Measurements from ENCODE around the gene OR13C3.
"Not testable (repeated sequence)": the region's sequence is repeated elsewhere in the genome, so short reads cannot be mapped to it uniquely, and the experiment has no call there.

The OR13C3 gene

DNA sequence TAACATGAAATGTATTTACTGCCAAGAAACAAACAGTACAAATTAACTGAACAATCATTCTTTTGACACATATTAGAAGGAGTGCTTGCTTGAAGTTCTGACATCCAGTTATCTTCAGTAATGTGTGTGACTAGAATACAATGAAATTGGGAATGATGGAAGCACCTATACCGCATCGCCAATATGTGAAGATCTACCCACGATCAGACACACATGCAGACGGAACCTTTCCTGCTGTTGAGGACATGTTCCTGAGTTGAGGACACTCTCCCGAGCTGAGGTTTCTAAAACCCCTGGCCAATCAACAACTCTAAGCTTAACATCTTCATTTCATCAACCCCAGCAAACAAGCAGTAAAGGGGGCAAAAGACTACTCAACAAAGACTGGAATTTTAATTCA is at the start of gene OR13C3:
OR13C3 (minus strand) TSS at position 101 of the 400 bp plus-strand sequence. CDS start 133 bp downstream, outside the sequence.
- no peak for DNase-seq (ENCODE audit: low read depth)

DNA sequence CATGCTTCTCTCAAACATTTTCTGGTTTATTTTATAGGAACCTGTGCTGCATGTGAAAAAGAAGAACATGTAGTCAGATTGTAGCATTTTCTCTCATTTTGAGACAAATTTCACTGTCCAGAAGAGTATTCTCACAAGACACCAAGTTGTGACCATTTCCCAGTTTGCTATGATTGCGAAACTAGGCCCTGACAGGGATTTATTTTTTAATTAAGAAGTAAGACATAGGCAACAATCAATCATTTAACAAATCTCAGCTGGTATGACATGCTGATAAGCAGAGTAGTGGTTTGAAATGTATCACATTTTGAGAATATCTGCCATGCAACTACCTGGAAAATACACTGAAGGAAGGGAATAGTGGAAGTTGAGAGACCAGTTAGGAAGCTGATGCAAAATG is 43.9 kb upstream of the OR13C3 start:
- DNase-seq (ENCODE audit: low read depth), result no peak

DNA sequence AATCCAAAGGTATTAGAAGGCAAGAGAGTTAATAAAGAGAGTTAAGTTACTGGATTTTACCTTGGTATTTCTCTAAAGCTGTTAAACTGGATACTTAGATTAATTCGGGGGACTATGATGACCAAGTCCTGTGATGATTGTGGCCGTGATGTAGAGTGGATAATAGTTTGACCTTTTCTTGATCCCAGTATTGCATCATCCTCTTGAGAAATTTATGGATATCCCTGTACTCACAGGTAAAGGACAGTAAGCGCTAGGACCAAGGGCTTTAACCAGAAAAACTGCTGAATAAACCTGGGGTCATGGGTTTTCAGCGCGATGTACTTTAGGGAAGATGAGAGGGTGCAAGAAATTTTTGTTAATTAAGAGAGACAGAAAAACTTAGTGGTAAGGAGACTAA is 40.6 kb upstream of the OR13C3 start:
- no peak for DNase-seq (ENCODE audit: low read depth)

DNA sequence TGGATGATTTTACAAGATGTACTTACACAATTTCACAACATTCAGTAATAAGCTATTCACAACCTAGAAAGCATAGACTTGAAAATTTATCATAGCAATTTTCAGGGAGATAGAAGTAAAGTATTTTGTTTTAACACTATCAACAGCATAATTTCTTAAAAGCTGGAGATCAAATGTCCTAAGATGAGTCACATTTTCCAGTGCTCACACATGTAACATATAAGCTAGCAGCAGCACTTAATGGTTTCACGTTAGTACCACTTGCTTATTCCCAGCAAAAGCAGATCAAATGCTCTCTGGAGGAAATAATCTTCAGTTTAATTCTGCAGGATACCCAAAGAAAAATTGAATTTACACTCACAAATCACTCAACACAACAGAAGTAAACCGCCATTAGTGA is 38.8 kb upstream of the OR13C3 start:
- DNase-seq (ENCODE audit: low read depth), result no peak

DNA sequence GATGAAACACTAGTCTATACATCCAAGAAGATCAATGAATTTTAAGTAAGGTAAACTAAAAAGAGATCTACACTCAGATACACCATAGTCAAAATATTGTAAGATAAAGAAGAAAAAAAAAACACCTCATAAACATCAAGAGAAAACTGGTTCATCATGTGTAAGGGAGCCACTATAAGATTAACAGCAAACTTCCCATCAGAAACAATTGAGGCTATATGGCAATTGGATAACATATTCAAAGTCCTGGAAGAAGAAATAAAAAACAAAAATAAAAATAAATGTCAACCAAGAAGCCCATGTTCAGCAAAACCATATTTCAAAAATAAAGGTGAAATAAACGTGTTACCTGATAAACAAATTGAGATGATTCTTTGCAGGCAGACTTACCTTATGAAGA is 36.0 kb upstream of the OR13C3 start:
- no peak for DNase-seq (ENCODE audit: low read depth)

DNA sequence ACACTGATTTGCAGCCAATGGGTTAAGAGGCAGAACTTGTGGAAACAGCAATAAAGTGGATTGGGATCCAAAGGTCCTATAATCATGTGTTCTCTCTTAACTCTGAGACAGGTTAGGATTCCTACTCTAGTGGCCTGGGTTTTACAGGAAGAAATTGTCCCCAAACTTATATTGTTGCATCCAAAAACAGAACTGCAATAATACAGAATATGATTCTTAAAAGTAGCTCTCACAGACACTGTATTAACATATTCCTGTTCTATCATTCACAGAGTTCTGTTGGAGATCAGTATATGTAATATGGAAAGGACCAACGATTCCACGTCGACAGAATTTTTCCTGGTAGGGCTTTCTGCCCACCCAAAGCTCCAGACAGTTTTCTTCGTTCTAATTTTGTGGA is 32.2 kb upstream of the OR13C3 start, which contains the start of gene OR13C8:
OR13C8 (plus strand) TSS at position 301 of the 400 bp plus-strand sequence; CDS start at position 301, 0 bp downstream.
- DNase-seq (ENCODE audit: low read depth), result no peak

DNA sequence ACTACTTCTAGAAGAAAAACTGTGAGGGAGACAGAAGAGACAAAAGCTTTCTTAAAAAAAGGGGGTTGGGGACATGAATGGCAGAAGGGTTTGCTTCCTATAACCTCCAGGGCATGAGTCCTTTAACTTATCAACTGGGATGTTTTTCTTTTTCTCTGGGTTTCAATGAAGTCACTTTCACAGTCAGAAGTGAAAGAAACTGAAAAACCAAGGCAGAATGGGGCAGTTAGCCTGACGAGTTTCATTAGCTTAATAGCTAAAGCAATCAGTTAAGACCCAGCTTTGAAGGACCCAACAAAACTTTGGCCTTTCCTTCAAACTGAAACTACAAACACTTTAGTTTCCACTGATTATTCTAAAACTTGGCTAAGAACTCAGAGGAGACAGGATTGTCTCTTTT is 27.7 kb upstream of the OR13C3 start:
- DNase-seq (ENCODE audit: low read depth), result no peak

DNA sequence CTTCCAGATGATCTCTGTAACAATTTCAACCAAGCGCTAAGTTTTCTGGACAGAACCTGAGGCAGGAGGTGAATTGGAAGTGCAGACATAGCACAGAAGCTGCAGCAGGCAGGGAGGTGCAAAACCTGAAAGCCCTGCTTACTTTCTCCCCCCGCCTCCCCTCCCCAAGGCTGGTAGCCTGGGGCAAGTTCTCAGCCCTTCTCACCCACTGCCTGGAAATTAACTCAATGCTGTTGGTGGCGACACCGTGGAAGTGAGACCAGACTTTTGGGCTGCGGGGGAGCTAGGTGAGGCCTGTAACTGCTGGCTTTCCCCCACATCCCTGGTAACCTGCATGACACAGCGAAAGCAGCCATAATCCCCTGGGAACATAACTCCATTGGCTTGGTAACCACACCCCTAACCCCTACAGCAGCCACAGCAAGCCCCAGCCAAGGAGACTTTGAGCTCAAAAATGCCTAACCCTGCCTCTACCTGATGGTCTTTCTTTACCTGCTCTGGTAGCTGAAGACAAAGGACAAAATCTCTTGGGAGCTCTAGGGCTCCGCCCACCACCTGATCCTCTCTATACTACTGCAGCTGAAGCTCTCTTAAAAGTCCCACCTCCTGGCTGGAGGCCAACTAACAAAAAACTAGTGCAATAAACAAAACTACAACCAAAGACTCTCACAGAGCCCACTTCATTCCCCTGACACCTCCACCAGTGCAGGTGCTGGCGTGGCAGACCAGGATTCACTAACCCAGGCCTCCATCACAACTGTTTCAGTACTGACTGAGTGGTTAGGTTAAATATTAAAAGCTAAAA is 20.4 kb upstream of the OR13C3 start:
- no peak for DNase-seq (ENCODE audit: low read depth)

DNA sequence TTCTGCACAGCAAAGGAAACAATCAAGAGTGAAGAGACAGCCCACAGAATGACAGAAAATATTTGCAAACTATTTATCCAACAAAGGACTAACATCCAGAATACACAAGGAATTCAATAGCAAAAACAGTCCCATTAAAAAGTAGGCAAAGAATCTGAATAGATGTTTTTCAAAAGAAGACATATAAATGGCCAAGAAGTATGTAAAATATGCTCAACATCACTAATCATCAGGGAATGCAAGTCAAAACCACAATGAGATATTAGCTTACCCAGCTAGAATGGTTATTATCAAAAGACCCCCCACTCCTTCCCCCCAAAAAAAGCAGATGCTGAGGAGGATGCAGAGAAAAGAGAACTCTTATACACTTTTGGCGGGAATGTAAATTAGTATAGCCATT is 18.9 kb upstream of the OR13C3 start:
- no peak for DNase-seq (ENCODE audit: low read depth)

DNA sequence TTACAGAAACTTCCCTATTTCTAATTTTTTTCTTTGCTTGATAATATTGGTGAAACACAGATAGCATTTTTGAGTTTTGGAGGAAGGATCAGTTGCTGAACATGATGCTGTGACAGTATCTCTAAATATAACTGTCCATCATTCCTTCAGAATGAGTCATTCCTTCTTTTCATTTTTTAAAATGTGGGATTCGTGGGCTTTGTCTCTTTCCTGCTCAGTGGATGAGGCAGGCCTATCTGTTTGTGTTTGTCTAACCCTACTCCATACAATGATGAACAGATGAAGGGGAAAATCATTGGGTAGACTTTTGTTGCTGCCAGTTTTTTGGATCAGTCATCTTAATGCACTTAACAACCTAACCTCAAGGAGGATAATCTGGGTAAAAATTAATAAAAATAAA is 16.6 kb upstream of the OR13C3 start:
- no peak for DNase-seq (ENCODE audit: low read depth)

DNA sequence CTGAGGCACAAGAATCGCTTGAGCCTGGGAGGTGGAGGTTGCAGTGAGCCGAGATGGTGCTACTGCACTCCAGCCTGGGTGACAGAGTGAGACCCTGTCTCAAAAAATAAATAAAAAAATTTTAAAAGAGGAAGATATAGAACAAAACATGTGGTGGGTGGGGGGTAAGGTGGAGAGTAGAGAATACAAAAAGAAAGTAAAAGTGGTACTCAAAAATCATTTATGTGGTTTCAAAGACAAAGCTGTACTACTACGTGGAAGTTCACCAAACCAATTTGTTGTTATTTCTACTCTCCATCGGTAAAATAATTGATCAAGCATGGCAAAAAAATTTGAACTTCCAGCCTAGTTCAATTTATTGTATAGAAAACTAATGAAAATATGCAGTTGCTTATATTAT is 8.0 kb upstream of the OR13C3 start:
- no peak for DNase-seq (ENCODE audit: low read depth)

DNA sequence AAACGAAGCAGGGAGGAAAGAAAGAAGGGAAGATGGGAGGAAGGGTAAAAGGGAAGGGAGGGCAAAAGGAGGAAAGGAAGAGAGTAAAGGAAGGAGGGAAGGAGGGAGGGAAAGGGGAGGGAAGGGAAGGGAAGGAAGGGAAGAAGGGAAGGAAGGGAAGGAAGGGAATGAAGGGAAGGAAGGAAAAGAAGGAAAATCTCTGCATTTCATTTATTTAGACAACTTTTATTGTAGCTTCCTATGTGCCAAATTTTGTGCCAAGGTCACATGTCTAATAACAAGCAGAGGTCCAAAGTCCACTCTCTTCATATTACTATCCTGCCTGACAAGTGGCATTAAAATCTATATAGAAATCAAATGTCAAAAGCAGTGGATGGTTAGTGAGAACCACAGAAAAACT is 2.6 kb upstream of the OR13C3 start:
- DNase-seq (ENCODE audit: low read depth), result no peak

DNA sequence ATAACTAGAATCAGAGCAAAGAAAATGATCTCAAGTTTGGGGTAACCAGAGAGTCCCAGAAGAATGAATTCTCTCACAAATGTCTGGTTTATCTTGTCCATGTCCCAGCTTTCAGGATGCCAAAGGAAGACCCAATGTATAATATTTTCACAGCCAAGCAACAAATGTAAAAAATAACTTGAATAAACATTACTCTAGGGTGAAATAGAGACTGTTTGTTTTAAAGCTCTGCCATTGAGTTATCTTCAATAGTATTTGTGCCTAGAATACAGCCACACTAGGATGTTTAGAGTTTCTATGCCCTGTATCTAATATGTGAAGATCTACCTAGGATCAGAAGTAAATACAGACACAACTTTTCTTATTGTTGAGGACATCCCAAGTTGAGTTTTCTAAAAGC is 9.5 kb downstream of the OR13C3 start, which contains the start of gene OR13C4:
OR13C4 (minus strand) TSS at position 101 of the 400 bp plus-strand sequence; CDS start at position 101, 0 bp downstream.
- no peak for DNase-seq (ENCODE audit: low read depth)

DNA sequence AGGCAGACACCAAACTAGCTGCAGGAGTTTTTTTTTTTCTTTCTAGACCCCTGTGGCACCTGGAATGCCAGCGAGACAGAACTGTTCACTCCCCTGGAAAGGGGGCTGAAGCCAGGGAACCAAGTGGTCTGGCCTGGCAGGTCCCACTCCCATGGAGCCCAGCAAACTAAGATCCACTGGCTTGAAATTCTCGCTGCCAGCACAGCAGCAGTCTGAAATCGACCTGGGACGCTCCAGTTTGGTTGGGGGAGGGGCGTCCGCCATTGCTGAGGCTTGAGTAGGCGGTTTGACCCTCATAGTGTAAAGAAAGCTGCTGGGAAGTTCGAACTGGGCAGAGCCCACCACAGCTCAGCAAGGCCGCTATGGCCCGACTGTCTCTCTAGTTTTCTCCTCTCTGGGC is 16.4 kb downstream of the OR13C3 start:
- not testable (repeated sequence) for DNase-seq (ENCODE audit: low read depth)

DNA sequence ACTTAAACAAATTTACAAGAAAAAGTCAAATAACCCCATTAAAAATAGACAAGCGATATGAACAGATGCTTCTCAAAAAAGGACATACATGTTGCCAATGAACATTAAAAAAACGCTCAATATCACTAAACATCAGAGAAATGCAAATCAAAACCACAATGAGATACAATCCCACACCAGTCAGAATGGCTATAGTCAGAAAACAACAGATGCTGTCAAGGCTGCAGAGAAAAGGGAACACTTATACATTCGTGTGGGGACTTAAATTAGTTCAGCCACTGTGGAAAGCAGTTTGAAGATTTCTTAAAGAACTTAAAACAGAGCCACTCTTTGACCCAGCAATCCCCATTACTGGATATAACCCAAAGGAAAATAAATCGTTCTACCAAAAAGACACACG is 21.8 kb downstream of the OR13C3 start:
- no peak for DNase-seq (ENCODE audit: low read depth)

DNA sequence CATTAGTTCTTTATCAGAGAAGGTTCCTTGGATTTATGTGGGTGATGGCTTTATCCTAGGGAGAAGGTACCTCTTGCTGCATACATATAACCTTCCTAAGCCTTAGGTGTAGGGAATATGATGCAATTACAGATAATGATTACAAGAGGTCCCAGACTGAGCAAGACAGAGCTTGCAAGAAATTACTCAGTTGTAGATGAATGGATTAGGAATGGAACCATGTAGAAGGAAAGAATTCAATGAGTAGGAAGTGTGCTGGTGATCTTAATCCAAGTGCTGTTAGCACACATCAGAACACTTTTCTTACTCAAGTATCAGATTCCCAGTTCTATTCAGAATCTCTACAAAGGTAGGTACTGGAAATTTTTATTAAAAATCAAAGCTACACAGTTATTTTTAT is 30.1 kb downstream of the OR13C3 start:
- no peak for DNase-seq (ENCODE audit: low read depth)

DNA sequence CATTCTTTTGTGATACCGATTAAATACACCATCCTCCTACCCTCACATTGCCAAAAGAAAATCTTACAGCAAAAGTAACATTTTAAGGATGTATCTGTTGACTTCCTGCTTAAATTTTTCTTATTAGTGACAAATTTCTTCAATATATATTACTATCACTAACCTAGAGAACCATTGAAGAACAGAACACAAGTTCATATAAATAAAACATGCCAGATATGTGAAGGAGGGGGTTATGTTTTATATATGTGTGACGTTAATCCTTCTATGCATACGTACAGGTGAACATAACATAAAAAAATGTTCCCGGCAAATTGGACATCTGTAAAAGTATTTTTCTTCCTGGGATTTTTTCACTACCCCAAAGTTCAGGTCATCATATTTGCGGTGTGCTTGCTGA is 32.7 kb downstream of the OR13C3 start, which contains the start of gene OR13F1:
OR13F1 (plus strand) TSS at position 301 of the 400 bp plus-strand sequence; CDS start at position 301, 0 bp downstream.
- DNase-seq (ENCODE audit: low read depth), result no peak

DNA sequence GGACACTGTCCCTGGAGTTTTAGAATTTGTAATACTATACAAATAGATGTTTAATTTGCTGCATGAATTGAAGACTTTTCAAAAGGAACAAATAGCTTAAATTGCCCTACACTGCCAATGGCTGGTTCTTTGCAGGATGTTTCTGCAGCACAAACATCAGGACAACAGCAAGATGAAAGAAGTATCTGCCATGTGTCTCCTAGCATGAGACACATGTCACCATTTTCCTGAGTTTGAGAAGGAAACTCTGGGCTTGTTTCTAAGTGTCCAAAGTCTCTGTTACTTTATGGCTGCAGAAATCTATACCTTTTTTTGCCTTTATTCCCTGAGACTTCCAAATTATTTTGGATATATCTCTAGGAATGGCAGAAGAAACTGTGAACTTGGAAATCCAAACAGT is 33.2 kb downstream of the OR13C3 start:
- DNase-seq (ENCODE audit: low read depth), result no peak

DNA sequence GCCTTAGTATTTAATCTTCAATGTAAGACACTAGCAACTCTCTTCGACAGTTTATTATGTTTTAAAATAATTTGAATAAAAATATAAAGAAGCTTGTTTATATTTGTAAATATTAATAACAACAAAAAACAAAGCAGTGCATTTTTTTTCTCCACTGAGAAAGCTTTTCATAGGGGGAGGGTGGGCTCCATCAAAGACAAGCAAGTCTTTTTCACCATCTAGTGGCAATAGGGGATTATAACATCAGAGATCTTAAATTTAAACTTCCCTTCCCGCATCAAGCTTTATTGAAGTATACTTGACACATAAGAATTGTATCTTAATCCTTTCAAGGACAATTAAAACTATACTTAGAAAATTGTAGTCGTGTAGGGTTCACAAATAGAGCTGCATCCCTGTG is 41.8 kb downstream of the OR13C3 start:
- DNase-seq (ENCODE audit: low read depth), result no peak
